Skeletal muscle tissue (tissue), 4 donors: ENCODE measurements around the gene SLC13A1. TPM values are rescaled to one million over a fixed set of nuclear protein-coding genes. Genes with fewer than 3 reads are reported as not detected.

Source experiments
- H3K27ac ChIP-seq: one replicate; pipeline ENCODE4 v1.7.0; 2013; ENCODE audit warnings: mild to moderate bottlenecking, low read depth, low read length, inconsistent platforms
- H3K27me3 ChIP-seq, 3 donors: one replicate each; pipeline ENCODE4 v1.7.0; 2013; ENCODE audit warnings: low read length in 3 of 3; ENCODE audit not compliant: control insufficient read depth in 3 of 3, insufficient read depth in 3 of 3
- H3K36me3 ChIP-seq, 3 donors: one replicate each; pipeline ENCODE4 v1.7.0; 2013; ENCODE audit warnings: low read length in 3 of 3; ENCODE audit not compliant: control insufficient read depth in 3 of 3, insufficient read depth in 3 of 3
- H3K4me1 ChIP-seq, 3 donors: one replicate each; pipeline ENCODE4 v1.7.0; 2013; ENCODE audit warnings: low read length in 3 of 3, mild to moderate bottlenecking in 3 of 3; ENCODE audit not compliant: control insufficient read depth in 3 of 3, insufficient read depth in 3 of 3
- H3K4me3 ChIP-seq, 3 donors: one replicate each; pipeline ENCODE4 v1.7.0; 2013; ENCODE audit warnings: low read length in 3 of 3
- H3K9ac ChIP-seq, 3 donors: one replicate each; pipeline ENCODE4 v1.7.0; 2013; ENCODE audit warnings: low read length in 3 of 3, mild to moderate bottlenecking in 3 of 3, moderate library complexity in 2 of 3, low read depth in 1 of 3
- H3K9me3 ChIP-seq, 3 donors: one replicate each; pipeline ENCODE4 v1.7.0; 2013; ENCODE audit warnings: low read length in 3 of 3; ENCODE audit not compliant: control insufficient read depth in 3 of 3
- total RNA-seq: library from RNA; depleted of rRNA; stranded (reverse); fragments of >200 nt; gene quantifications from one replicate; pipeline ENCODE4 v1.2.3, GENCODE V29; 2014
- donor health status: Osteomylitis.

SLC13A1 gene
- total RNA-seq, 1 donor from 2014 or later = not detected

DNA sequence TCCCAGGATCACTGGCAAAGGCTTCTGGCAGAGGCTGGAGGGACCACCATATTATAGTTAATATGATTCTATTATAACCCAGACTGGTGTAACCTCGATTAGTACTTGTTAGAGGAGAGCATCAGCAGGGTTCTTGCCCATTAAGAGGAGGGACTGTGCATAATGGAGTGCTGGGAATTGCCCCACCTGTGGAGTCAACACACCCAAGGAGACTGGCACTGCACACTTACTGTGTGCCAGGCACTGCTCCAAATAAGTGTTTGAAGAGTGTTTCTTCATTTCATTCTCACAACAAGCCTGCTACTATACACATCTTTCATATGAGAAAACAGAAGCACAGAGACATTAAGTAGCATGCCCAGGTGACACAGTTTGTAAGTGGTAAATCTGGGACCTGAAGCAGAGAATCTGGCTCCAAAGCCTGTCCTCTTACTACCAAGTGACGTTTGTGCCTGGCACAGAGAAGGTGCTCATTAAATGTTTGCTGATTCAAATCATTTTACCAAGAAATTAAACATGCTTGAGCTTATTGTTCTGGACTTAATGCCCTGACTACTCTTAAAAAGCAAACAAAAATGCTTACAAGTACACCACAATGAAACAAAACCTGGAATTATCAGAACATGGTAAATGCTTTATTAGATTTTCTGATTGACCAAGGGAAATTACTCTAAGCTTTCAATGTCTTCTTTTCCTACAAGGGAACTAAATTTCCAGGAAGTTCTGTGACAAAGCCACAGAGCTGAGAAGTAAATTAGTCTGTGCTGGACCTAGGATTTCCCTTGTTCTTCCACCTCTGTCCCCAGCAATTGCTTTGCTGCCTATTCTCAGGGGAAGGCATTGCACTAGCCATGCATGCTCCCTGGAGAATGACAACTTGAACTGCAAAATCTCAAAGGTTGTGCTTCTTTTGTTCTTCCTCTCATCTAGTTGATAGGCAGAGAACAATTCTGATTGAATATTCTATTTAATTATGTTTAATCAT, 809 bp downstream of the SLC13A1 start:
- Histone ChIP-seq H3K9me3 (no peaks in the 10 kb centered on the region), H3K4me3 (no peak overlapping the region), H3K27me3 (no peaks in the 10 kb centered on the region), H3K4me1 (no peaks in the 10 kb centered on the region), H3K27ac (no peak overlapping the region), H3K36me3 (no peaks in the 10 kb centered on the region), H3K9ac (no peak overlapping the region)

DNA sequence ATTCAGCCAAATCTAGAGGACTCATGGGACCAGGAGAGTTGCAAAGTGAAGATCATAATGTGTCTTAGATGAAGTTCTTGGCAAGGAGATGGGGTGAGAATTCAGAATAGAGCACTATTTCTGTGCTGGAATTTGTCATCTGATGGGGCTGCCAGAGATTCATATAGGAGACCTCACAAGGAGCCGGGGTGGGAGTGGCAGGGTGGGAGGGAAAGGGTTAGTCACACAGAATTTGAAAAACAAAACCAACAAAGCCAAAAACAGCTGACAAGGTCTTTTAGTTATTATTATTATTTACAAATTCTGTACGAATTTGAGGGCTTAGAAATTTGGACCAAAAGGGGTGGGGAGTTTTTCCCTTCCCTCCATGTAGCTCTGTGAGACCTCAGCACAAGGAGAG, 1.7 kb downstream of the SLC13A1 start:
- Histone ChIP-seq H3K9me3 (no peaks in the 10 kb centered on the region), H3K36me3 (no peaks in the 10 kb centered on the region), H3K27me3 (no peaks in the 10 kb centered on the region), H3K27ac (no peak overlapping the region), H3K4me1 (no peaks in the 10 kb centered on the region), H3K4me3 (no peak overlapping the region), H3K9ac (no peak overlapping the region)

DNA sequence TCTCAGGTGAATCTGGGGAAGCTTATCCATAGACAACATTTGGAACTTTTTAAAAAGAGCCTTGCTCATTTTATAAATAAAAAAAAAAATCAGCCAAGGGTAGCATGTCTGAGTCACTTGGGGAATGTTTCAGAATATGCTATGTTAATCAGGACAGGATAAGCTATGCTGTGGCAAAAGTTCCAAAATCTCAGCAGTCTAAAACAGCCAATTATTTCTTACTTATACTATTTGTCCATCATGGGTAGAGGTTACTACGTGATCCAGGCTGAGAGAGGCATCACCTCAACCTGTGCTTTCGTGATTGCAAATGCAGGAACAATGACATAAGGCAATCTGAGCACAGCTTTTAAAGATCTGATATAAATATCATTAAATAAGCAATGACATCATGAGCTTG, 6.5 kb downstream of the SLC13A1 start:
- H3K36me3 ChIP-seq = no peaks in the 10 kb centered on the region
- H3K27ac ChIP-seq = no peak overlapping the region
- no peaks in the 10 kb centered on the region for H3K27me3 ChIP-seq
- no peak overlapping the region for H3K4me3 ChIP-seq
- H3K9me3 ChIP-seq = no peaks in the 10 kb centered on the region
- H3K9ac ChIP-seq = no peak overlapping the region
- no peaks in the 10 kb centered on the region for H3K4me1 ChIP-seq

DNA sequence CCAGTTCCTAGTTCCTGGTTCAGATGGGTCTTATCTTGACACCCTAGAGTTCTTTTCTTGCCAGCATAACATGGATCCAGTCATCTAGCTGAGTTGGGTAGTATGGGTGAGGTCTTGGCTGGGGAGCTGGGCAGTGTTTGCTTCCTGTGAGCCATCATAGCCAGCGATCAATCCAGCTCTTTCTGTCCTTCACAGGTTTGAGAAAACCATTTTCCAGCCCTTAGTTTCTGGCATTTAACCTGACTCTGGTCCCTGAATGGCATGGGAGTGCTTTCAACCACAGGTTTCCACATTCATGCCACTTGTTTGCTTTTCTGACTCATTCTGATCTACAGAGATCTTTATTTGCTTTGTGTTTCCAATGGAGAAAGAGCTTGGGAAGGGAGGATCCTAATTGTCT, 8.6 kb downstream of the SLC13A1 start:
- Histone ChIP-seq H3K9me3 (no peaks in the 10 kb centered on the region), H3K27me3 (no peaks in the 10 kb centered on the region), H3K36me3 (no peaks in the 10 kb centered on the region), H3K4me1 (no peaks in the 10 kb centered on the region), H3K27ac (no peak overlapping the region), H3K4me3 (no peak overlapping the region), H3K9ac (no peak overlapping the region)

DNA sequence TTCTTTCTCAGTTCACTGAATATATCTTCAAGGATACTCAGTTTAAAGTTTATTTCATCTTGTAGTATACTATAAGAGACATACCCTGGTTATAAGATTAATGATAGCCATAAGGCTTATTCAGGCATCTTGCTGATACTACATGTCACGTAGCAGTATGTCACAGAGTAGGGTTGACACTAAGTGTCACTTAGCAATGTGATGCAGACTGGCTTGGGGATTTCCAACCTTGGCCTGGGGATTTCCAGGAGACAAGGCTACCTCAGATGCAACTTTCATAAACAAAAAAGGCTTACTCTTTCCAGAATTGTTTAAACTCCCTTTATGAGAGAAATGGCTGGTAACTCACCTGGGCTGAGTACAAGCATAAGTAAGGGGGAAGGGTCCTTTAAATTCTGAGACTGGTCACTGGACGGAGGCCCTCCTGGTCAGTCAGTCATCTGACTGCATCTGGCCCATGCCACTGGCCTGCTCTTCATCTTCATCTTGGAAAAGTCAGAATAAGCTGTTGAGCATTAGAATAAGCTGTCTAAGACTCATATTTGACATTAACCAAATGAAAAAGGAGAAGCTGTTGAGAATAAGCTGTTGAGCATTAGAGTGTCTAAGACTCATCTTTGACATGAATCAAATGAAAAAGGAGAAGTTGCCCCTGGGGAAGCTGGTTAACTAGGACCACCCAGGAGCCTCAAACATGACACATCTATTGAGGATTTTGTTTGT, 9.5 kb downstream of the SLC13A1 start:
- H3K27ac ChIP-seq = no peak overlapping the region
- no peak overlapping the region for H3K9ac ChIP-seq
- H3K27me3 ChIP-seq = no peaks in the 10 kb centered on the region
- no peaks in the 10 kb centered on the region for H3K36me3 ChIP-seq
- H3K4me3 ChIP-seq = no peak overlapping the region
- H3K9me3 ChIP-seq = peaks cover 0 to 5% (median 0%) of the 10 kb centered on the region in 3 donors
- H3K4me1 ChIP-seq = no peaks in the 10 kb centered on the region

DNA sequence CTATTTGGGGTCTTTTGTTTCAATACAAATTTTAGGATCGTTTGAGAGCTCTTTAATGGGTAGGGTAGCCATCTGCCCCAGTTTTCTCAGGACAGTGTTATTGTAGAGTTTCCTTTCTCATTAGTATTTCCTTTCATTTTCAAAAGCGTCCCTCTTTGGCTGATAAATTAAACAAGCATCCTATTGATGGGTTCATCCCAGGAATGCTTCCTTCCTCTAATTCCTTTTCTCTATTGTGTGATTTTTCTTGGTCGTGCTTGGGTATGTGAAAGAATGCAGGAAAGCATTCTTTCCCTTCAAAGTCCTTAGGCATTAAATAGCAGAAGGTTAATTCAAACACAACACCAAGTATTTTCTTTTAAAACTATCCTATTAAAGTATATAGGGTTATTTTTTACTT, 14.0 kb downstream of the SLC13A1 start:
- Histone ChIP-seq H3K27ac (no peak overlapping the region), H3K4me3 (no peak overlapping the region), H3K9ac (no peak overlapping the region), H3K27me3 (no peaks in the 10 kb centered on the region), H3K36me3 (no peaks in the 10 kb centered on the region), H3K9me3 (peaks cover 0 to 7% (median 0%) of the 10 kb centered on the region in 3 donors), H3K4me1 (no peaks in the 10 kb centered on the region)

DNA sequence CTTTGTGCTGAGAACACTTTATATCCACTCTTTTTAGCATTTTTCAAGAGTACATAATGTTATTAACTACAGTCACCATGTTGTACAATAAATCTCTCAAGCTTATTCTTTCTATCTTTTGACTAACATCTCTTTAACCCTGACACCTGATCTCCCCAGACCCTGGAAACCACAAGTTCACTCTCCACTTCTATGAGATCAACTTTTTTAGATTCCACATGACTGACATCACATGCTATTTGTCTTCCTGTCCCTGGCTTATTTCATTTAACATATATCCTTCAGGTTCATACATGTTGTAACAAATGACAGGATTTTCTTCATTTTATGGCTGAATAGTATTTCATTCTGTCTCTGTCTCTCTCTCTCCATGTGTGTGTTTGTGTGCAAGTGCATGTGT, 15.5 kb downstream of the SLC13A1 start:
- Histone ChIP-seq H3K27ac (no peak overlapping the region), H3K27me3 (no peaks in the 10 kb centered on the region), H3K4me1 (no peaks in the 10 kb centered on the region), H3K9me3 (peaks cover 0 to 7% (median 0%) of the 10 kb centered on the region in 3 donors), H3K36me3 (no peaks in the 10 kb centered on the region), H3K4me3 (no peak overlapping the region), H3K9ac (no peak overlapping the region)

DNA sequence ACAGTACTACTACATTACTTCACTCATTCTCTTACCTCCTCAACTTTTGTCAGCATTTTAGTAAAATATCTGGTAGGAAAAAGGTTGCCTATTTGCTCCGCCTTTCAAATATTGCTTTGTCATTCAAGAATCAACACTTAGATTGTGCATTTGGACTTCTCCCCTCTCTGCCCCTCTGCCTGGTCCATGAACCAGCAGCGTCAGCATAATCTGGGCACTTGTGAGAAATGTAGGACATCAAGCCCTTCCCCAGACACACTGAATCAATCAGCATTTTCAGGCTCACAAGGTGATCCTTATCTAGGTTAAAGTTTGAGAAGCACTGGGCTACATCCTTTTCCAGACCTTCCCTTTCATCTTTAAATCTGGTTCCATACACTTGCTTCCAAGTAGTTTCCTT, 16.3 kb downstream of the SLC13A1 start:
- Histone ChIP-seq H3K27me3 (no peaks in the 10 kb centered on the region), H3K36me3 (no peaks in the 10 kb centered on the region), H3K4me1 (no peaks in the 10 kb centered on the region), H3K9me3 (peaks cover 0 to 7% (median 0%) of the 10 kb centered on the region in 3 donors), H3K9ac (no peak overlapping the region), H3K4me3 (no peak overlapping the region), H3K27ac (no peak overlapping the region)

DNA sequence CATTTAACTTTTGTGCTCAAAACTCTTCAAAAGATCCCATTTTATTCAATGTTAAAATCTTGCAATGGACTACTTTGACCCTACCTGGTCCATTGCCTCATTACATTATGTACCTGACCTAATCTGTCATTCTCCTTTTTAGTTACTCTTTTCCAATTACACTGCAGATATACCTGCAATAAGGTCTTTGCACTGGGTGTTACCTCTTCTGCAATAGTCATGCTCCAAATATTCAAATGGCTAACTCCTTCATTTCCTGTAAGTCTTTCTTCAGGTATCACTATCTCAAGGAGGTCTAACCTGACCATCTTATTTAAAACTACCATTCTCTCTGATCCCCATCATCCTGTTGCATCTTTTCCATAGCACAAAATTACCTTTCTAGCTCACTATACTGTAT, 22.3 kb downstream of the SLC13A1 start:
- Histone ChIP-seq H3K9ac (no peak overlapping the region), H3K27me3 (no peaks in the 10 kb centered on the region), H3K9me3 (no peaks in the 10 kb centered on the region), H3K4me1 (no peaks in the 10 kb centered on the region), H3K4me3 (no peak overlapping the region), H3K27ac (no peak overlapping the region), H3K36me3 (no peaks in the 10 kb centered on the region)
